ENCODE measurements around the gene CMTM4. TPM values are rescaled to one million over a fixed set of nuclear protein-coding genes. Genes with fewer than 3 reads are reported as not detected.

The CMTM4 gene
- total RNA-seq, 4 donors from 2014 or later = 24.0 to 55.1 (median 36.4) TPM

DNA sequence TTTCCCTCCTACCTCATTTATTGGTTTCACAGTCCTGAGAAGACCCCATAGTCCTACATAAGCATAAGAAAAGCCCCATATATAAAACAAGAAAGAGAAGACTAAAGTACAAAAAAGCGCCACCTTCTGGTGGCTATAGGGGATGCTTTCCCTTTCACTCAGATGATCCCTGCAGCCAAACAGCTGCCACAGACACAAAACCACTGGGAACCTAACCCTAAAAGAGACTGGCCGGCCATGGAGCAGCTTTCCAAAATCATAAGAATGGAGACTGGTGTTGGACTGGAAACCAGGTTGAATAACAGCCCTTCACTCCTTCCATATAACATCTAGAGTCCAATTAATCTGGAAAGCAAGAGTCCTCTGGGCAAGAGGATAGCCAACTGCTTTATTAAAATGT is 43.5 kb upstream of the CMTM4 start:
- H3K36me3 ChIP-seq = peaks cover 66% of the 10 kb centered on the region
- no peak for TF ChIP-seq POLR2AphosphoS5 (IDR thresholded peaks at IDR 0.05)
- TF ChIP-seq, protein P1, sequence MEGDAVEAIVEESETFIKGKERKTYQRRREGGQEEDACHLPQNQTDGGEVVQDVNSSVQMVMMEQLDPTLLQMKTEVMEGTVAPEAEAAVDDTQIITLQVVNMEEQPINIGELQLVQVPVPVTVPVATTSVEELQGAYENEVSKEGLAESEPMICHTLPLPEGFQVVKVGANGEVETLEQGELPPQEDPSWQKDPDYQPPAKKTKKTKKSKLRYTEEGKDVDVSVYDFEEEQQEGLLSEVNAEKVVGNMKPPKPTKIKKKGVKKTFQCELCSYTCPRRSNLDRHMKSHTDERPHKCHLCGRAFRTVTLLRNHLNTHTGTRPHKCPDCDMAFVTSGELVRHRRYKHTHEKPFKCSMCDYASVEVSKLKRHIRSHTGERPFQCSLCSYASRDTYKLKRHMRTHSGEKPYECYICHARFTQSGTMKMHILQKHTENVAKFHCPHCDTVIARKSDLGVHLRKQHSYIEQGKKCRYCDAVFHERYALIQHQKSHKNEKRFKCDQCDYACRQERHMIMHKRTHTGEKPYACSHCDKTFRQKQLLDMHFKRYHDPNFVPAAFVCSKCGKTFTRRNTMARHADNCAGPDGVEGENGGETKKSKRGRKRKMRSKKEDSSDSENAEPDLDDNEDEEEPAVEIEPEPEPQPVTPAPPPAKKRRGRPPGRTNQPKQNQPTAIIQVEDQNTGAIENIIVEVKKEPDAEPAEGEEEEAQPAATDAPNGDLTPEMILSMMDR (IDR thresholded peaks at IDR 0.05) = peak in 1 of 2 donors; percentile 64
- TF ChIP-seq POLR2A (IDR thresholded peaks at IDR 0.05) = no peak
- TF ChIP-seq EP300 (IDR thresholded peaks at IDR 0.05) = no peak
- DNase-seq (ENCODE audit: low spot score in 2 of 2) = no peak
- 47% methylated on average over 2 of the region's 2 CpGs for WGBS
- no peaks in the 10 kb centered on the region for H3K9me3 ChIP-seq
- no peaks in the 10 kb centered on the region for H3K27me3 ChIP-seq
- H3K4me1 ChIP-seq = peaks cover 40% of the 10 kb centered on the region
- no peak overlapping the region for H3K4me3 ChIP-seq
- H3K27ac ChIP-seq = peak overlapping the region; percentile 76

DNA sequence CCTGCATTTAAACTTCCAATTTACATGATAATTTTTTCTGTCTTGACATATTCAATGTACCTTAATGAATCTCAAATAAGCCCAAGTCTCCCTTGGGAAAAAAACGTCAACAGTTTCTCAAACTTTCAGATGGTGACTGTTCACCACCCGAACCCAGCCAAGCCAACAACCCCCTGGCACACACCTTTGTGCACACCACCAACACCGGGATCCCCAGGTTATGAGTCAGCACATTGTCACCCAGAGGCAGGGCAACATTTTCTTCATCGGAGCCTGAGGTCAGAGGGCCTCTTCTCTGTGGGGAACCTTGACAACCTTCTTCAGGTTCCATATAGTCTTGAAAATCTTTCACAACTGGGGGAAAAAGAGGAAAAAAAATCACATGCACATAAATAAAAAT is 39.3 kb upstream of the CMTM4 start:
- H3K9me3 ChIP-seq = no peaks in the 10 kb centered on the region
- H3K4me1 ChIP-seq = peaks cover 17% of the 10 kb centered on the region
- no peak overlapping the region for H3K27ac ChIP-seq
- TF ChIP-seq EP300 (IDR thresholded peaks at IDR 0.05) (no peak), POLR2AphosphoS5 (IDR thresholded peaks at IDR 0.05) (no peak), POLR2A (IDR thresholded peaks at IDR 0.05) (no peak)
- TF ChIP-seq, protein P1 (IDR thresholded peaks at IDR 0.05) = no peak
- DNase-seq (ENCODE audit: low spot score in 2 of 2) = peak in 1 of 2 donors; percentile 56
- no peaks in the 10 kb centered on the region for H3K27me3 ChIP-seq
- 78% methylated on average over 4 of the region's 4 CpGs for WGBS
- H3K36me3 ChIP-seq = peaks cover 84% of the 10 kb centered on the region
- no peak overlapping the region for H3K4me3 ChIP-seq

DNA sequence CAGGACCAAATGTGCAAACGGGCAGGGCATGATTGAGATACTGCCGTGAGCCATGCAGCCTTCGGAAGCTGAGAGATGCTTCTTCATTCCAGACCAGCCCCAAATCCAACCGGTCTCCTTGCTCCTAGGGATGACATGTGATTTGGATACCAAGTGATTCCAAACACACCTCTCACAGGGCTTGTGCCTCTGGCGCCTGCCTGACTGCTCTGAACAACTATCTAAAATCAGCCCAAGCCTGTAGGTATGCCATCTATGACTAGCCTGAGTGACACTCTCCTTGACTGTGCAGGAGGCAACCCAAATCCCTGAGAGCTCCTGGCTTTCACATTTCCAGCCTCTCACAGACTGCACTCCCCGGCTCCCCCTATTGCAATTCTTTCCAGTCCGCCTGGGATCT is 34.6 kb upstream of the CMTM4 start:
- Histone ChIP-seq H3K9me3 (no peaks in the 10 kb centered on the region), H3K4me3 (no peak overlapping the region), H3K36me3 (peaks cover 89% of the 10 kb centered on the region), H3K27me3 (no peaks in the 10 kb centered on the region), H3K4me1 (peaks cover 17% of the 10 kb centered on the region), H3K27ac (no peak overlapping the region)
- WGBS = 80% methylated on average over 7 of the region's 7 CpGs
- TF ChIP-seq POLR2A (IDR thresholded peaks at IDR 0.05) (no peak), EP300 (IDR thresholded peaks at IDR 0.05) (no peak), POLR2AphosphoS5 (IDR thresholded peaks at IDR 0.05) (no peak)
- TF ChIP-seq, protein P1 (IDR thresholded peaks at IDR 0.05) = no peak
- no peak for DNase-seq (ENCODE audit: low spot score in 2 of 2)

DNA sequence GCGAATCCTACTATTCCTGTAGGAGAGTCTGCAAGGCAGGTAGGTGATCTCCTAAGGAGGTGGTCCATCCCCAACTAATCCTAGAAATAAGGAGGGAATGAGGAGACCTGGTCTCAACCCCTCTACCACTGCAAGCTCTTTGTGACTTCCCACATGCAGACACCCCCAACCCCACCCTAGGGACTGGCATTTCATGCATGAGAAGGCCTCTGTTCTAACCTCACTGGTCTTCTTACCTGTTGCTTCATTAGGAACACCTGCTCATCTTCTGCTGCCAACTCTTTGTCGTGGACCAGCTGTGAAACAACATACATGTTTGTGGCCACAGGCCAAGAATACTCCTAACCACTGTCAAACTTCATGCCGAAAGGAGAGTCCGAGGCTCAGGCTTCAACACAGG is 32.3 kb upstream of the CMTM4 start:
- H3K9me3 ChIP-seq = no peaks in the 10 kb centered on the region
- H3K4me3 ChIP-seq = no peak overlapping the region
- DNase-seq (ENCODE audit: low spot score in 2 of 2) = no peak
- no peaks in the 10 kb centered on the region for H3K27me3 ChIP-seq
- WGBS = 55% methylated on average over 4 of the region's 4 CpGs
- peaks cover 91% of the 10 kb centered on the region for H3K36me3 ChIP-seq
- peaks cover 17% of the 10 kb centered on the region for H3K4me1 ChIP-seq
- TF ChIP-seq, protein P1 (IDR thresholded peaks at IDR 0.05) = no peak
- TF ChIP-seq POLR2AphosphoS5 (IDR thresholded peaks at IDR 0.05) (no peak), POLR2A (IDR thresholded peaks at IDR 0.05) (no peak), EP300 (IDR thresholded peaks at IDR 0.05) (no peak)
- no peak overlapping the region for H3K27ac ChIP-seq

DNA sequence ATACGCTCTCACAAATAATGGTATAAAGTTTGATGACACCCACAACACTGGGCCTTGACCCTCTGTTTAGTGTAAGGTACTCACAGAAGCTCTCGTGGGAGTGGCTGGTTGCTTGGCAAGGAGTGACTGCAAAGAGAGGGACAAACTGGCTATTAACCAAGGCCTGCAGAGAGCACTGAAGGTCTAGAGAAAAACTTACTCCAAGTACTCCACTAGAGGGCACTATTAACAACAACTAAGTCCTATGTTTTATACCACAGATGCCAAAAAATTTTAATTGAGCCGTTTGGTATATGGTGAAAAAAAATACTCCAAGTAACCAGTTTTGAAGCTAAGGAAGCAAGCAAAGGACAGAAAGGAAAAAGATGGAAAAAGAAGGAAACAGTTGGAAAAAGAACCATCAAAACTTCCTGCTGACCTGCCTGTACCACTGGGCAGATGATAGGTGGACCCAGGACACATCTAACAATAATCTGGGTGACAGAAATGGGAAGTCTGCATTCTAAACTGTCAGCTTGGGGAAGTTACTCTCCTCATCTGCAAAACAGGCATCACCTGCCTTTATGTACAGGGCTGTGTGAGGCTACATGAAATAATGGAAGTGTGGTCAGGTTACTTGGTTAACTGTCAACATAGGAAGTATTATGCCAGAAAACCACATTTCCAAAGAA is 31.7 kb upstream of the CMTM4 start:
- no peak for DNase-seq (ENCODE audit: low spot score in 2 of 2)
- H3K4me1 ChIP-seq = peaks cover 17% of the 10 kb centered on the region
- H3K27me3 ChIP-seq = no peaks in the 10 kb centered on the region
- no peaks in the 10 kb centered on the region for H3K9me3 ChIP-seq
- no peak overlapping the region for H3K27ac ChIP-seq
- H3K36me3 ChIP-seq = peaks cover 91% of the 10 kb centered on the region
- no peak for TF ChIP-seq POLR2A (IDR thresholded peaks at IDR 0.05)
- TF ChIP-seq, protein P1 (IDR thresholded peaks at IDR 0.05) = peak; percentile 46 to 50
- H3K4me3 ChIP-seq = no peak overlapping the region
- 30% methylated on average over 3 of the region's 3 CpGs for WGBS

Data from suprapubic skin (tissue), 4 donors.